Measurements from ENCODE around the gene NAA25. TPM values are rescaled to one million over a fixed set of nuclear protein-coding genes. Genes with fewer than 3 reads are reported as not detected.

NAA25 gene
- total and polyA plus RNA-seq, 12 donors, result 7.2 to 32.6 (median 21.2) TPM

DNA sequence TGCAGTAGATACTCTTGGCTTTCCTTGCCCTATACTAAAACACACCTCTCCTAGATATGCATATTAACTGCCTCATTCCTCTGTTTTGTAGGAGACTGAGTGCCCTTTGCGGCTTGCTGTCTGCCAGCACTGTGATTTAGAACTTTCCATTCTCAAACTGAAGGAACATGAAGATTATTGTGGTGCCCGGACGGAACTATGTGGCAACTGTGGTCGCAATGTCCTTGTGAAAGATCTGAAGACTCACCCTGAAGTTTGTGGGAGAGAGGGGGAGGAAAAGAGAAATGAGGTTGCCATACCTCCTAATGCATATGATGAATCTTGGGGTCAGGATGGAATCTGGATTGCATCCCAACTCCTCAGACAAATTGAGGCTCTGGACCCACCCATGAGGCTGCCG lies 32.1 kb upstream of the NAA25 start:
- Histone ChIP-seq H3K9me3 (replicated peaks in 1 of 3) (no peaks in the 10 kb centered on the region), H3K27ac (no peak overlapping the region), H3K27me3 (no peaks in the 10 kb centered on the region), H3K36me3 (replicated peaks in 1 of 2) (peaks cover 0 to 99% of the 10 kb centered on the region in 2 donors), H3K4me1 (replicated peaks in 1 of 2) (no peaks in the 10 kb centered on the region), H3K4me3 (no peak overlapping the region)
- WGBS, 4 donors, result 73 to 94% (median 77%) methylated on average over 5 of the region's 5 CpGs
- TF ChIP-seq POLR2A (IDR thresholded peaks at IDR 0.05), result no peak
- TF ChIP-seq, protein P1, sequence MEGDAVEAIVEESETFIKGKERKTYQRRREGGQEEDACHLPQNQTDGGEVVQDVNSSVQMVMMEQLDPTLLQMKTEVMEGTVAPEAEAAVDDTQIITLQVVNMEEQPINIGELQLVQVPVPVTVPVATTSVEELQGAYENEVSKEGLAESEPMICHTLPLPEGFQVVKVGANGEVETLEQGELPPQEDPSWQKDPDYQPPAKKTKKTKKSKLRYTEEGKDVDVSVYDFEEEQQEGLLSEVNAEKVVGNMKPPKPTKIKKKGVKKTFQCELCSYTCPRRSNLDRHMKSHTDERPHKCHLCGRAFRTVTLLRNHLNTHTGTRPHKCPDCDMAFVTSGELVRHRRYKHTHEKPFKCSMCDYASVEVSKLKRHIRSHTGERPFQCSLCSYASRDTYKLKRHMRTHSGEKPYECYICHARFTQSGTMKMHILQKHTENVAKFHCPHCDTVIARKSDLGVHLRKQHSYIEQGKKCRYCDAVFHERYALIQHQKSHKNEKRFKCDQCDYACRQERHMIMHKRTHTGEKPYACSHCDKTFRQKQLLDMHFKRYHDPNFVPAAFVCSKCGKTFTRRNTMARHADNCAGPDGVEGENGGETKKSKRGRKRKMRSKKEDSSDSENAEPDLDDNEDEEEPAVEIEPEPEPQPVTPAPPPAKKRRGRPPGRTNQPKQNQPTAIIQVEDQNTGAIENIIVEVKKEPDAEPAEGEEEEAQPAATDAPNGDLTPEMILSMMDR (IDR thresholded peaks at IDR 0.05), result no peak
- peak in 3 of 7 donors; percentile 23 to 56 (median 27) for DNase-seq
- intact Hi-C loops (cut with DNase I), result no loop called here

DNA sequence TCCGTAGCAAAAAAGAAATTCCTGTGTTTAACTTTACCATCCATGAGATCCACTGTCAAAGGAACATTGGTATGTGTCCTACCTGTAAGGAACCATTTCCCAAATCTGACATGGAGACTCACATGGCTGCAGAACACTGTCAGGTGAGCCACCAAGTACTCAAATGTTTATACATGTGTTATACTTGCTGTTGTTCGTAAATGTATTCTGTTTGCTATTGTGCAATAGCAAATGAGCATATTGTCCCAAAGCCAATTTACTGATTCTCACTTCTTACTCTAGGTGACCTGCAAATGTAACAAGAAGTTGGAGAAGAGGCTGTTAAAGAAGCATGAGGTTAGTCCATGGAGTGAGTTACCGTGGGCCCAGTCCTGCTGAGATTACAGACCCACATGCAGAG lies 26.1 kb upstream of the NAA25 start:
- 80 to 95% (median 90%) methylated on average over 3 of the region's 3 CpGs for WGBS, 4 donors
- no peak overlapping the region for H3K27ac ChIP-seq
- TF ChIP-seq, protein P1 (IDR thresholded peaks at IDR 0.05), result no peak
- H3K4me1 ChIP-seq (replicated peaks in 1 of 2), result peaks cover 16 to 24% of the 10 kb centered on the region in 2 donors
- peaks cover 0 to 52% of the 10 kb centered on the region in 2 donors for H3K36me3 ChIP-seq (replicated peaks in 1 of 2)
- peak in 1 of 7 donors; percentile 13 for DNase-seq
- no peak overlapping the region for H3K4me3 ChIP-seq
- intact Hi-C loops (cut with DNase I), result no loop called here
- H3K9me3 ChIP-seq (replicated peaks in 1 of 3), result no peaks in the 10 kb centered on the region
- no peaks in the 10 kb centered on the region for H3K27me3 ChIP-seq

DNA sequence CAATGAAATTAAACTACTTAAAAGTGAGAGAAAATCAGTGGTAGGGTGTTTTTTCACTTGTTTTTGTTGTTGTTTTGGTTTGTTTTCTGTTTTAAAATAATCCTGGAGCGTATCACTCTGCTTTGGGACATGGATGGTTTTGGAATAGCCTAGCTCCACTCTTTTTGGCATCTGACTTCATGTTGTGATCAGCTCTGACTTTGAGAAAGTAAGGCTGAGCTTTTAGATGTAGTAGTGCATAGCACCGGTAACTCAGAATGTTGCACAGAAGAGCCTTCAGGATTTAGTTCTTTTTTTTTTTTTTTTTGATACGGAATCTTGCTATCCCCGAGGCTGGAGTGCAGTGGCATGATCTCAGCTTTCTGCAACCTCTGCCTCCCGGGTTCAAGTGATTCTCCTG lies 24.8 kb upstream of the NAA25 start:
- Histone ChIP-seq H3K4me3 (no peak overlapping the region), H3K9me3 (replicated peaks in 1 of 3) (no peaks in the 10 kb centered on the region), H3K36me3 (replicated peaks in 1 of 2) (peaks cover 0 to 38% of the 10 kb centered on the region in 2 donors), H3K4me1 (replicated peaks in 1 of 2) (peaks cover 17 to 31% of the 10 kb centered on the region in 2 donors), H3K27me3 (no peaks in the 10 kb centered on the region), H3K27ac (no peak overlapping the region)
- 89 to 95% (median 94%) methylated on average over 5 of the region's 5 CpGs for WGBS, 4 donors
- peak in 1 of 7 donors; percentile 11 for DNase-seq
- intact Hi-C loops (cut with DNase I), result no loop called here
- no peak for TF ChIP-seq POLR2A (IDR thresholded peaks at IDR 0.05)
- TF ChIP-seq, protein P1 (IDR thresholded peaks at IDR 0.05), result no peak

DNA sequence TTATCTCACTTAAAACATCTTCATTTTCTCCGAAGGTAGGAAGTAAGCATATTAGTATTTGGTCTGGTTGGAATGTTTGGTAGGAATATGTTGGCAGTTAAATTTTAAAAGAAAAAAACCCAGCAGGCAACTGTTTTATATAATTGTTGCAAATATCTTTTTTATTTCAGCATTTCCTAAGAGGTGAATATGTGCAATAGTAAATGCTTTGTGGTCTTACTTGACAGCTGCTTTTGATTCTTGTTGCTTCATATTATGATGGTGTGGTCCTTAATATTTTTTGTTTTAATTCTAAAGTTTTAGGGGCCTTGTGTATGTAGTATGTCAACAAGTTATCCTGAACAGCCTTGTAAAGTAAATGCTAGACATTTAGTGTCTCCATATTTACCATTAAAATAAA lies 23.1 kb upstream of the NAA25 start:
- TF ChIP-seq, protein P1 (IDR thresholded peaks at IDR 0.05), result no peak
- Histone ChIP-seq H3K4me3 (no peak overlapping the region), H3K27me3 (no peaks in the 10 kb centered on the region), H3K36me3 (replicated peaks in 1 of 2) (peaks cover 0 to 22% of the 10 kb centered on the region in 2 donors), H3K27ac (no peak overlapping the region), H3K4me1 (replicated peaks in 1 of 2) (peaks cover 20 to 48% of the 10 kb centered on the region in 2 donors), H3K9me3 (replicated peaks in 1 of 3) (no peaks in the 10 kb centered on the region)
- 61 to 88% (median 72%) methylated on average over 1 of the region's 1 CpG for WGBS, 4 donors
- DNase-seq, result no peak
- intact Hi-C loops (cut with DNase I), result no loop called here
